ENCODE results near the gene PRTFDC1. TPM values are rescaled to one million over a fixed set of nuclear protein-coding genes. Genes with fewer than 3 reads are reported as not detected.

The PRTFDC1 gene
- total and polyA plus RNA-seq, 2 of the 8 experiments (the other 6 are each of a cell fraction or from before 2014, with no cell fraction given): 5.9 to 6.6 TPM

DNA sequence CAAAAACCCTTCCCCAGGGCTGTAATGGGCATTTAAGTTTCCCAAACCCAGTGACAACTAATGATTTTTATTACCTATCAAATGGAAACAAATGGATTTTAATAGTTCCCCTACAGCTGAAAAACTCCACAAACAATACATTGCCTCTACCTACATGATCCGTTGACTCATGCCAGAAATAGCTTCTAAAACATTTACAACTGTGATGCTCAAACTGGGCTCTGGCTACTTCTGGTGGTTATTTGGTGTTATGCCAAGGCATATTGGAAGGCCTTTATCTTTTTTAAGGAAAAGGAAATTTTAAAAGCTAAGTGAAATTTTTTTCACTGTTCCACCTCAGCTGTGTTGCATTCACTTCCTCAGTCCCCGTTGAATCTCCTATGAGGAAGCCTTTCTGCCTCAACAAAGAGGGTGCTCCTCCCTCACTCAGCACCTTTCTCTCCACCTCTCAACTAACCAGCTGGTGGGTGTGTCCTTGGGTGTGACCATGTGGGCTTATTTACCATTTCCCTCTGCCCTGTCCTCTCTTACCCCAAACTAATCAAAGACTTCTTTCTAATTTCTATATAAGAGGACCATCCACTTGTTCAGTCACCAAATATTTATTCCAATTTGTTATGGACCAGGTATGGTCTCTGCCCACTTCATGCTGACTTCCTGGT is 82.9 kb downstream of the PRTFDC1 start:
- no peak overlapping the region for H3K18ac ChIP-seq (ENCODE audit: extremely low read depth, low read length)
- H4K5ac ChIP-seq (ENCODE audit: insufficient read length, low read depth, low read length): no peak overlapping the region
- TF ChIP-seq BCL11A (IDR thresholded peaks at IDR 0.05; ENCODE audit: low read depth in 2 of 2, low read length in 2 of 2) (no peak), POLR2AphosphoS5 (IDR thresholded peaks at IDR 0.05; ENCODE audit: low read depth, low read length) (no peak), HDAC2 (IDR thresholded peaks at IDR 0.05; ENCODE audit: borderline replicate concordance in 1 of 2, low read depth in 2 of 2, low read length in 2 of 2) (no peak), RBBP5 (IDR thresholded peaks at IDR 0.05; ENCODE audit: borderline replicate concordance, low read depth, low read length) (no peak), KDM1A (IDR thresholded peaks at IDR 0.05; ENCODE audit: borderline replicate concordance, low read length) (no peak)
- TF ChIP-seq, protein P1, sequence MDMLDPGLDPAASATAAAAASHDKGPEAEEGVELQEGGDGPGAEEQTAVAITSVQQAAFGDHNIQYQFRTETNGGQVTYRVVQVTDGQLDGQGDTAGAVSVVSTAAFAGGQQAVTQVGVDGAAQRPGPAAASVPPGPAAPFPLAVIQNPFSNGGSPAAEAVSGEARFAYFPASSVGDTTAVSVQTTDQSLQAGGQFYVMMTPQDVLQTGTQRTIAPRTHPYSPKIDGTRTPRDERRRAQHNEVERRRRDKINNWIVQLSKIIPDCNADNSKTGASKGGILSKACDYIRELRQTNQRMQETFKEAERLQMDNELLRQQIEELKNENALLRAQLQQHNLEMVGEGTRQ (IDR thresholded peaks at IDR 0.05; ENCODE audit: low read length): no peak
- no peak overlapping the region for H3K9ac ChIP-seq (replicated peaks in 1 of 4; ENCODE audit: extremely low read depth in 1 of 4, low read depth in 3 of 4, low read length in 3 of 4)
- ChIA-PET CTCF (ENCODE audit: partially characterized antibody) (interaction anchor here (0.9 kb wide), 1 partner anchor 211 kb away, joined by 3 read pairs; no protein-coding TSS in a partner anchor), POLR2A (ENCODE audit: partially characterized antibody) (interaction anchor here (0.9 kb wide), 1 partner anchor 147 kb away, joined by 4 read pairs; the partner anchor contains the start of genes ENKUR and THNSL1)
- H3K23ac ChIP-seq (ENCODE audit: insufficient read length): no peak overlapping the region
- no peak overlapping the region for H3K4me3 ChIP-seq (ENCODE audit: extremely low read depth in 1 of 4, insufficient read depth in 2 of 4, low read depth in 3 of 4, low read length in 4 of 4)
- no peak overlapping the region for H2BK15ac ChIP-seq (ENCODE audit: low read length)
- H3K4ac ChIP-seq (replicated peaks; ENCODE audit: insufficient read length, low read depth, low read length): no peak overlapping the region
- no peaks in the 10 kb centered on the region for H4K20me1 ChIP-seq (replicated peaks in 1 of 2; ENCODE audit: control insufficient read depth in 1 of 2, insufficient read depth in 2 of 2, low read length in 2 of 2)
- DNase-seq (ENCODE audit: low read depth in 1 of 2, low spot score in 2 of 2) (no peak), FAIRE-seq (no peak)
- no peak overlapping the region for H4K8ac ChIP-seq (ENCODE audit: extremely low read depth, insufficient read depth, low read length)
- WGBS, 2 experiments (ENCODE audit: extremely low coverage in 1 of 2, insufficient coverage in 1 of 2, insufficient read length in 1 of 2, insufficient replicate concordance in 2 of 2, low coverage in 1 of 2, low lambda C conversion rate in 2 of 2, missing lambda C conversion rate in 1 of 2): 93% methylated on average over 2 of the region's 2 CpGs; no CpG with 5 or more reads in 1 of the 2 experiments
- no peaks in the 10 kb centered on the region for H3K79me1 ChIP-seq (ENCODE audit: low read depth, low read length)
- H2AFZ ChIP-seq (ENCODE audit: low read length): no peak overlapping the region
- no peaks in the 10 kb centered on the region for H3K9me3 ChIP-seq (ENCODE audit: insufficient read depth in 2 of 2, low read depth in 1 of 2, low read length in 1 of 2)
- H3K36me3 ChIP-seq (ENCODE audit: control insufficient read depth in 2 of 4, insufficient read depth in 4 of 4, low read length in 3 of 4): no peaks in the 10 kb centered on the region
- H3K27ac ChIP-seq (ENCODE audit: low read depth, low read length): no peak overlapping the region
- H4K91ac ChIP-seq (replicated peaks; ENCODE audit: insufficient read length, low read length): no peak overlapping the region
- H2BK12ac ChIP-seq (ENCODE audit: low read depth, low read length): no peak overlapping the region
- H2AK5ac ChIP-seq (ENCODE audit: low read depth, low read length): no peak overlapping the region
- no peak overlapping the region for H2BK5ac ChIP-seq (ENCODE audit: low read depth, low read length)
- no peak overlapping the region for H3K14ac ChIP-seq (ENCODE audit: insufficient read length)
- no peaks in the 10 kb centered on the region for H3K79me2 ChIP-seq (ENCODE audit: control insufficient read depth in 1 of 2, insufficient read depth in 2 of 2, low read length in 2 of 2)
- no peak overlapping the region for H2BK20ac ChIP-seq (ENCODE audit: low read length)
- H3K4me1 ChIP-seq (replicated peaks in 1 of 4; ENCODE audit: control insufficient read depth in 3 of 4, insufficient read depth in 4 of 4, low read length in 3 of 4): peaks cover 0 to 5% (median 0%) of the 10 kb centered on the region in 4 experiments; a peak in 1 of 7 replicates
- H3K23me2 ChIP-seq (ENCODE audit: low read depth, low read length): no peaks in the 10 kb centered on the region
- H3K4me2 ChIP-seq (ENCODE audit: insufficient read depth in 1 of 2, low read depth in 2 of 2, low read length in 2 of 2): no peak overlapping the region
- no peak overlapping the region for H2BK120ac ChIP-seq (replicated peaks; ENCODE audit: low read depth, low read length)
- no peak overlapping the region for H3K56ac ChIP-seq (replicated peaks; ENCODE audit: insufficient read length, low read depth, low read length)
- H3K27me3 ChIP-seq (replicated peaks in 1 of 4; ENCODE audit: control insufficient read depth in 3 of 4, extremely low read depth in 1 of 4, insufficient read depth in 3 of 4, low read length in 3 of 4): no peaks in the 10 kb centered on the region

Measured in H1 (cell line).